Keratinocyte (primary cell): ENCODE measurements around the gene HOXD1. TPM values are rescaled to one million over a fixed set of nuclear protein-coding genes. Genes with fewer than 3 reads are reported as not detected.

Experiments used
- DNase-seq: peaks from one replicate; pipeline ENCODE4 v3.0.0-alpha.2; 2011; ENCODE audit warnings: low read depth, missing footprints, low spot score
- FAIRE-seq: peaks from 2 replicates; lab custom pipeline; 2011; peaks lifted over from hg19 to GRCh38; lab: Jason Lieb, UNC
- H2AFZ ChIP-seq: 2 replicates; pipeline ENCODE4 v1.6.0; 2012; ENCODE audit warnings: low read length, control low read depth, inconsistent platforms; ENCODE audit not compliant: control insufficient read depth
- H3K27ac ChIP-seq: 2 replicates; pipeline ENCODE4 v1.5.1; 2011; ENCODE audit warnings: low read length; ENCODE audit not compliant: control insufficient read depth, insufficient read depth
- H3K27me3 ChIP-seq: 3 replicates; pipeline ENCODE4 v1.6.0; 2011; ENCODE audit warnings: low read length; ENCODE audit not compliant: control insufficient read depth, insufficient read depth; ENCODE audit errors: extremely low read depth
- H3K36me3 ChIP-seq, 2 experiments: 2 replicates in 1 of 2; 3 replicates in 1 of 2; pipeline ENCODE4 v1.5.1; 2011; ENCODE audit warnings: low read length in 2 of 2, mild to moderate bottlenecking in 1 of 2; ENCODE audit not compliant: control insufficient read depth in 2 of 2, insufficient read depth in 2 of 2; ENCODE audit errors: extremely low read depth in 1 of 2
- H3K4me1 ChIP-seq: 3 replicates; pipeline ENCODE4 v1.5.1; 2011; ENCODE audit warnings: low read length; ENCODE audit not compliant: control insufficient read depth, insufficient read depth; ENCODE audit errors: extremely low read depth
- H3K4me2 ChIP-seq: 3 replicates; pipeline ENCODE4 v1.6.0; 2011; ENCODE audit warnings: low read depth, low read length; ENCODE audit not compliant: control insufficient read depth, insufficient read depth; ENCODE audit errors: extremely low read depth
- H3K4me3 ChIP-seq, 3 experiments: fragments of 200-600 bp in 1 of 3; sonication (generic) in 1 of 3; 2 replicates in 2 of 3; 3 replicates in 1 of 3; pipeline ENCODE4 v1.5.1; 2011 to 2016; ENCODE audit warnings: low read length in 3 of 3, mild to moderate bottlenecking in 3 of 3, control low read depth in 2 of 3, inconsistent platforms in 1 of 3, low read depth in 1 of 3, mixed read lengths in 1 of 3, mixed run types in 1 of 3, moderate library complexity in 1 of 3; ENCODE audit not compliant: control insufficient read depth in 2 of 3, insufficient read depth in 2 of 3; ENCODE audit errors: extremely low read depth in 1 of 3
- H3K79me2 ChIP-seq: 2 replicates; pipeline ENCODE4 v1.6.0; 2012; ENCODE audit warnings: low read length; ENCODE audit not compliant: control insufficient read depth, insufficient read depth
- H3K9ac ChIP-seq: 3 replicates; pipeline ENCODE4 v1.6.0; 2011; ENCODE audit warnings: low read length; ENCODE audit not compliant: control insufficient read depth, insufficient read depth; ENCODE audit errors: extremely low read depth
- H3K9me1 ChIP-seq: 3 replicates; pipeline ENCODE4 v1.6.0; 2011; ENCODE audit warnings: low read length; ENCODE audit not compliant: control insufficient read depth, insufficient read depth; ENCODE audit errors: extremely low read depth
- H3K9me3 ChIP-seq: 2 replicates; pipeline ENCODE4 v1.5.1; 2012; ENCODE audit warnings: low read depth, low read length; ENCODE audit not compliant: control insufficient read depth
- H4K20me1 ChIP-seq: 3 replicates; pipeline ENCODE4 v1.6.0; 2011; ENCODE audit warnings: low read length; ENCODE audit not compliant: control insufficient read depth, insufficient read depth; ENCODE audit errors: extremely low read depth
- CTCF ChIP-seq, 3 experiments: IDR thresholded peaks in 1 of 3; conservative IDR thresholded peaks in 1 of 3; optimal IDR thresholded peaks in 1 of 3; 2 replicates in 2 of 3; 3 replicates in 1 of 3; pipeline versions ENCODE3 to v1.5.1; 2011; ENCODE audit warnings: low read length in 3 of 3, mild to moderate bottlenecking in 3 of 3, moderate library complexity in 2 of 3, control low read depth in 1 of 3, inconsistent platforms in 1 of 3; ENCODE audit not compliant: insufficient read depth in 2 of 3; ENCODE audit errors: extremely low read depth in 1 of 3
- EZH2 ChIP-seq: IDR thresholded peaks from one replicate; pipeline ENCODE4 v1.6.1; 2012; ENCODE audit warnings: inconsistent platforms, mild to moderate bottlenecking, low read length, moderate library complexity
- dilution Hi-C: fragments of 300-500 bp; cut with MboI; formaldehyde crosslinking; loops from one replicate; pipeline ENCODE4 v1.7.0; 2020; ENCODE audit warnings: low sequenced_read_pairs; ENCODE audit not compliant: extremely low pct_ligation_motif_present
- polyA plus RNA-seq, 5 experiments: library from polyadenylated mRNA; depleted of rRNA in 3 of 5; stranded (reverse) in 3 of 5; stranded (forward) in 1 of 5; unstranded in 1 of 5; fragments of >200 nt; gene quantifications; 1 replicate in 1 of 5; 2 replicates in 3 of 5; 3 replicates in 1 of 5; pipeline versions ENCODE4 v1.2.1 to v1.2.3, GENCODE V29; 2011 to 2012; ENCODE audit warnings: missing spikeins in 2 of 5, low read depth in 1 of 5, low replicate concordance in 1 of 5

Gene HOXD1
- polyA plus RNA-seq, 1 donor (not counting 4 experiments of a cell fraction or from before 2014, with no cell fraction given) = not detected

- no peak overlapping the region for H3K4me3 ChIP-seq
- DNase-seq (no peak), FAIRE-seq (no peak)
- no peak overlapping the region for H3K27ac ChIP-seq
- H3K27me3 ChIP-seq = peaks cover 94% of the 10 kb centered on the region
- H3K4me1 ChIP-seq = no peaks in the 10 kb centered on the region
- no peak overlapping the region for H3K9ac ChIP-seq
- dilution Hi-C loops = no loop called here
- H3K4me2 ChIP-seq = no peak overlapping the region
- H3K9me3 ChIP-seq = no peaks in the 10 kb centered on the region
- no peak for TF ChIP-seq EZH2
- no peak for TF ChIP-seq CTCF (optimal IDR thresholded peaks at IDR 0.05 in 1 of 3, IDR thresholded peaks at IDR 0.05 in 1 of 3, conservative IDR thresholded peaks at IDR 0.05 in 1 of 3; ENCODE audit: extremely low read depth in 1 of 3, insufficient read depth in 2 of 3, low read length in 3 of 3)
- H2AFZ ChIP-seq = no peak overlapping the region
- H4K20me1 ChIP-seq = no peaks in the 10 kb centered on the region
- H3K9me1 ChIP-seq = no peaks in the 10 kb centered on the region
- no peaks in the 10 kb centered on the region for H3K79me2 ChIP-seq
- H3K36me3 ChIP-seq = no peaks in the 10 kb centered on the region
Observed at GRCh38 chr2:176148751-176149421, 39.6 kb upstream of the HOXD1 start.

GRCh38 chr2:176149481-176149938, 39.0 kb upstream of the HOXD1 start:
- no peak overlapping the region for H3K27ac ChIP-seq
- H3K4me3 ChIP-seq = no peak overlapping the region
- no peak for TF ChIP-seq CTCF (optimal IDR thresholded peaks at IDR 0.05 in 1 of 3, IDR thresholded peaks at IDR 0.05 in 1 of 3, conservative IDR thresholded peaks at IDR 0.05 in 1 of 3; ENCODE audit: extremely low read depth in 1 of 3, insufficient read depth in 2 of 3, low read length in 3 of 3)
- no peak for TF ChIP-seq EZH2
- H4K20me1 ChIP-seq = no peaks in the 10 kb centered on the region
- H2AFZ ChIP-seq = no peak overlapping the region
- no peak for DNase-seq
- no peaks in the 10 kb centered on the region for H3K9me1 ChIP-seq
- no peak overlapping the region for H3K4me2 ChIP-seq
- FAIRE-seq = no peak
- H3K9ac ChIP-seq = no peak overlapping the region
- dilution Hi-C loops = no loop called here
- H3K36me3 ChIP-seq = no peaks in the 10 kb centered on the region
- no peaks in the 10 kb centered on the region for H3K9me3 ChIP-seq
- peaks cover 93% of the 10 kb centered on the region for H3K27me3 ChIP-seq
- no peaks in the 10 kb centered on the region for H3K4me1 ChIP-seq
- no peaks in the 10 kb centered on the region for H3K79me2 ChIP-seq
